ENCODE data around the gene DPH1. TPM values are rescaled to one million over a fixed set of nuclear protein-coding genes. Genes with fewer than 3 reads are reported as not detected.

DPH1 gene
- total and polyA plus RNA-seq, 4 donors: 9.8 to 24.6 (median 19.4) TPM

- TF ChIP-seq CTCF (IDR thresholded peaks at IDR 0.05; ENCODE audit: low read depth, low read length, missing input control): no peak
- TF ChIP-seq SP1 (IDR thresholded peaks at IDR 0.05): no peak
- no peak for TF ChIP-seq JUND (IDR thresholded peaks at IDR 0.05)
- no peak for TF ChIP-seq HNF4A (conservative IDR thresholded peaks at IDR 0.05)
These were observed 31.5 kb downstream of the DPH1 start (continued) for GRCh38 chr17:2061441-2061958.

- TF ChIP-seq FOXA2 (IDR thresholded peaks at IDR 0.05) (no peak), NR2F2 (IDR thresholded peaks at IDR 0.05) (no peak), JUND (IDR thresholded peaks at IDR 0.05) (no peak), MAX (IDR thresholded peaks at IDR 0.05) (no peak), YY1 (IDR thresholded peaks at IDR 0.05) (no peak), TAF1 (conservative IDR thresholded peaks at IDR 0.05) (no peak), REST (IDR thresholded peaks at IDR 0.05) (no peak), ZBTB33 (IDR thresholded peaks at IDR 0.05) (no peak), FOXA1 (IDR thresholded peaks at IDR 0.05) (no peak), SP1 (IDR thresholded peaks at IDR 0.05) (no peak), RAD21 (IDR thresholded peaks at IDR 0.05) (no peak)
- Histone ChIP-seq H3K9me3 (ENCODE audit: control insufficient read depth in 4 of 4, low read length in 3 of 4) (no peaks in the 10 kb centered on the region), H3K27ac (ENCODE audit: low read depth in 1 of 2, low read length in 2 of 2) (peak overlapping the region; percentile 17 to 42), H3K4me1 (ENCODE audit: control insufficient read depth in 4 of 4, insufficient read depth in 4 of 4, low read length in 3 of 4) (peaks cover 3 to 36% (median 21%) of the 10 kb centered on the region in 4 donors), H3K4me3 (ENCODE audit: low read depth in 1 of 3, low read length in 3 of 3) (no peak overlapping the region), H3K36me3 (ENCODE audit: control insufficient read depth in 4 of 4, insufficient read depth in 3 of 4, low read depth in 1 of 4, low read length in 3 of 4) (peaks cover 0 to 9% (median 3%) of the 10 kb centered on the region in 4 donors), H3K27me3 (ENCODE audit: control insufficient read depth in 4 of 4, insufficient read depth in 4 of 4, low read length in 3 of 4) (no peaks in the 10 kb centered on the region), H3K9ac (ENCODE audit: low read depth in 1 of 2, low read length in 2 of 2) (no peak overlapping the region)
- whole genome bisulfite sequencing: 79% methylated on average over 11 of the region's 11 CpGs
- DNase-seq (ENCODE audit: low spot score): no peak
These were observed 32.7 kb downstream of the DPH1 start for GRCh38 chr17:2062571-2063183.

Data from liver (tissue), 9 donors.